GM12865 (cell line): Measurements from ENCODE around the gene SCN2B.

Experiments used
- DNase-seq: peaks from one replicate; pipeline ENCODE4 v3.0.0; 2010; ENCODE audit warnings: low read depth
- H3K4me3 ChIP-seq: 2 replicates; pipeline ENCODE4 v1.5.1; 2011; ENCODE audit warnings: mild to moderate bottlenecking, low read depth, low read length, control low read depth
- TF ChIP-seq, protein P1 (sequence below): IDR thresholded peaks from 2 replicates; pipeline ENCODE4 v1.5.1; 2011; ENCODE audit warnings: low read length, control low read depth, low read depth, inconsistent platforms; ENCODE audit not compliant: insufficient read depth; ENCODE audit errors: missing control alignments

The SCN2B gene

DNA sequence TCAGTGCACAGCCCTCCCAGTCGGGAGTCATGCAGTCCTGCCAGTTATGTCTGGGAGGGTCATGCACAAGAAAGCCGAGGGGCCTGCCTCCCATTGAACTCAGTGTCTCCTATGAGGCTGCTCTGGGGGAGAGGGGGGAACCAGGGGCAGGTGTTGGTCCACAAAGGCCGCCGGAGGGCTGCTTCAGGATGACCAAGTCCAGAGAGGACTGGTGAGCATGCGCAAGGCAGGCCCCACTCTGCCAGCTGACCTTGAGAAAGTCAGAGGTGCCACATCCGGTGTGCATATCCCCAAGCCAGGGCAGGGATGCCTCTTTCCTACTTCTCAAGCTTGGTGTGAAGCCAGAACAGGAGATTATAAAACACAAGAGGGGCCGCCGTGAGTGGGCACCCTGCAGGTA, 28.2 kb downstream of the SCN2B start:
- H3K4me3 ChIP-seq = no peak overlapping the region
- TF ChIP-seq, protein P1, sequence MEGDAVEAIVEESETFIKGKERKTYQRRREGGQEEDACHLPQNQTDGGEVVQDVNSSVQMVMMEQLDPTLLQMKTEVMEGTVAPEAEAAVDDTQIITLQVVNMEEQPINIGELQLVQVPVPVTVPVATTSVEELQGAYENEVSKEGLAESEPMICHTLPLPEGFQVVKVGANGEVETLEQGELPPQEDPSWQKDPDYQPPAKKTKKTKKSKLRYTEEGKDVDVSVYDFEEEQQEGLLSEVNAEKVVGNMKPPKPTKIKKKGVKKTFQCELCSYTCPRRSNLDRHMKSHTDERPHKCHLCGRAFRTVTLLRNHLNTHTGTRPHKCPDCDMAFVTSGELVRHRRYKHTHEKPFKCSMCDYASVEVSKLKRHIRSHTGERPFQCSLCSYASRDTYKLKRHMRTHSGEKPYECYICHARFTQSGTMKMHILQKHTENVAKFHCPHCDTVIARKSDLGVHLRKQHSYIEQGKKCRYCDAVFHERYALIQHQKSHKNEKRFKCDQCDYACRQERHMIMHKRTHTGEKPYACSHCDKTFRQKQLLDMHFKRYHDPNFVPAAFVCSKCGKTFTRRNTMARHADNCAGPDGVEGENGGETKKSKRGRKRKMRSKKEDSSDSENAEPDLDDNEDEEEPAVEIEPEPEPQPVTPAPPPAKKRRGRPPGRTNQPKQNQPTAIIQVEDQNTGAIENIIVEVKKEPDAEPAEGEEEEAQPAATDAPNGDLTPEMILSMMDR = no peak
- DNase-seq = no peak

- H3K4me3 ChIP-seq = no peak overlapping the region
- DNase-seq = no peak
- TF ChIP-seq, protein P1 = no peak
Measured at GRCh38 chr11:118147502-118147901, 28.9 kb downstream of the SCN2B start.

GRCh38 chr11:118146554-118146953, 29.9 kb downstream of the SCN2B start:
- no peak overlapping the region for H3K4me3 ChIP-seq

DNA sequence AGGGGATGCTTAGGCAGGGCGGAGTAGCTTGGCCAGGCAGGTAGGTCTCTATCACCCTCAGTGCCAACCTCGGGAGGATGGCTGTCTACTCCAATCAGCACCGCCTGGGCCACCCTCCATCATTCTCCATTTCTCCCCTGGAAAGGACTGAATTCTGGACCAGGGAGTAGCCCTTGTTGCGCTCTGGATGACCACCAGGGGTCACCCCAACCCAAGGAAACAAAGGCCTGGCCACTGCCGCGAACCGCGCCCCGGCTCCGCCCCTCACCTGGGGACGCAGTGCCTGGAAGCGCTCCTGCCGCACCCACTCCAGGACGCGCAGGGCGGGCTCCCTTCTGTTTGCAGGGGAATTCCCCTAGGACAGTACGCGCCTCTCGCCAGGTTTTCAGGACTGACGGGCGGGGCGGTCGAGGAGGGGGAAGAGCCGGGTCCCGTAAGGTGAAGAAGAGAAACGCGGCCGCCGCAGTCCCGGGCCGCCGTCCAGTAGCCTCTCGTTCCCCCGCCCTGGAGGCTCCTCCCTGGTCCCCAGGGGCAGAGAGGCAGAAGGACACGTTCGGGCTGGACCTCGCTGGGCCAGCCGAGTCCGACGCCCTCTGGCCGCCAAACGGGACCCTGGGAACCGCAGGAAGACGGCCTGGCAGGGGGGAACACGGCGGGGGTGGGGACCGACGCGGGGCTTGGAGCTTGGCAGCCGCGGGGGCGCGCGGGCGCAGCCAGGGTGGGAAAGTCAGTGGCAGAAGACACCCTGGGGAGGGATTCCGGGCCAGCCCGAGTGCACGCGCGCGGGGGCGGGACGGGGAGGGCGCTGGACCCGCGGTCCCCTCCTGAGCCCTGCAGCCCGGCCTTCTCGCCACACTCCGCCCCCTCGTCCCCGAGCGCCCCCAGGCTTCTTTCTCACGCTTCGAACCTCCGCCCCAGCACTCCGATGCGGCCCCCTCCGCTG, 30.9 kb downstream of the SCN2B start:
- TF ChIP-seq, protein P1 = peak; percentile 87
- H3K4me3 ChIP-seq = peak overlapping the region; percentile 66
- peak; percentile 86 for DNase-seq

More at GRCh38 chr11:118146554-118146953, 29.9 kb downstream of the SCN2B start:
- DNase-seq = no peak
- TF ChIP-seq, protein P1 = no peak

GRCh38 chr11:118144301-118145268, 31.9 kb downstream of the SCN2B start:
- H3K4me3 ChIP-seq = no peak overlapping the region
- TF ChIP-seq, protein P1 = no peak
- DNase-seq = no peak

DNA sequence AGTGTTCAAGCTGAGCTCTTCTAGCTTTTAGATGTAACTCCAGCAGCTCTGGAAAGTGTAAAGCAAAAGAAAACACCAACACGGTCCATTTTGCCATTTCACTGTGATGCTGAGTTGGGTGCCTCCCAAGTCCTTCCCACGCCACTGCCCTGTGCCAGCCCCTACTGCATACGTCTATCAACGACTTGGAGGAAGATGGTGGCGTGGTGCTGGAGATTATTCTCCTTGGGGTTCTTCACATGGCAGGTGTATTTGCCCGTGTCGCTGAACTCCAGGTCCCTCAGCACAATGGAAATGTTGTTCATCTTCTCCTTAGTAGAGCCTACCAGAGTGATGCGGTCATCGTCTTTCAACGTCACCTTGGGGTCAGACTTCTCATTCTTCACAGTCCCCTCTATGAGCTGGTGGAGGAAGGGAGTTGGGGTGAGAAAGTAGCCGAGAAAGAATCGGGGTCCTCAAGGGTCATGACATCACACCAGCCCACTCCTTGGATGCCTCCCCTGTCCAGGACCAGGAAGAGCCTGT, 32.7 kb downstream of the SCN2B start:
- no peak overlapping the region for H3K4me3 ChIP-seq
- no peak for DNase-seq
- TF ChIP-seq, protein P1 = no peak
